Raji (cell line): ENCODE results near the gene ITIH3.

Experiments
- POLR2A ChIP-seq: IDR thresholded peaks from 2 replicates; pipeline ENCODE4 v1.6.1; 2011; ENCODE audit warnings: low read depth, low read length, control low read depth; ENCODE audit not compliant: insufficient read depth

ITIH3 gene

DNA sequence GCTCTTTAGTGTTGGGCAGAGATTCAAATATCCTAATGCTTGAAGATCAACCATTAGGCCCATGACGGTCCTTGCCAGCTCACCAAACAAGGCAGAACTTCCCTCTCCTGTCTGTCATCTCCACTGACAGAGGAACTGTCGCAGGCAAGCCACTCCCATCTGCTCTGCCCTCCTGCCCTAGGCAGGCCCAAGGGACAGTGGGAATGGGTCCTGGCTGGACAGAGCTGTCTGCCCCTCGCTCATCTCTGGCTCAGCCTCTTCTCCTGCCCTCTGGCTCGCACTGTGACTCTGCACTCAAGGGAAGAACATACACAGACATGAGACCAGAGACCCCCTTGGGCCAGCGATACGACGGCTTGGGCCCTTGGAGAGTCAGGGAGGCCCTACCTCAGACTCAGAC is 47.8 kb downstream of the ITIH3 start:
- TF ChIP-seq POLR2A: no peak

DNA sequence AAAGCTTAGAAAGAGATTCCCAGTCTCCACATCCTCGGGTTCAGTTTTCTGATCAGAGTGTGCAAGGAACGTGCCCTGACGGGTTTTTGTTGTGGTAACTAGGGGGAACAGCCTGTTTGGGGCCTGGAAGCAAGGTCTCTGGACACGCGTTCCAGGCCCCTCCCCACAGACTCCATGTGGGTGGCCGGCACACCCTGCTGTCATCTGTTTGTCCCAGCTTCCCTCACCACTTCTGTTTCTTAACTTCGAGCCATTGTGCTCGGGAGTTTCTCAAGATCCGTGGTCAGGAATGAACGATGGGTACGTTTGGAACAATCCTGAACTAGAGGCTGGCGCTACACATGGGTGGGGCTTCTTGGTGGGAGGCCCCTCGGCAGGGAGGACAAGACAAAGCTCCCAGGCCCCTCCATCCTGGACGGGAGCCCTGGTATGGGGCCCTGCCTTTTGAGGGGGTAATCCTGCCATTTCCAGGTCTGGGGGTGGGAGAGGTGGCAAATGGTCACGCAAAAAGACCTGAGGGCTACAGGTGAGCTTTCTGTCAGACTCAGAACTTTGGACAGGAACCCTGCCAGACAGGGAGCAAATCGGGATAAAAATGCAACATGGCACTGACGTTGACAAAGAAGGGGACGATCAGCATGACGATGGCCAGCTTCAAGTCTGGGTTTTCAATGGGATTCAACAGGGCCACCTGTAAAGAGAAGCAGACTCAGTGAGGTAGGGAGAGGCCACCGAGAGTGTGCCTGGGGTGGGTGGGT is 48.7 kb downstream of the ITIH3 start:
- no peak for TF ChIP-seq POLR2A

DNA sequence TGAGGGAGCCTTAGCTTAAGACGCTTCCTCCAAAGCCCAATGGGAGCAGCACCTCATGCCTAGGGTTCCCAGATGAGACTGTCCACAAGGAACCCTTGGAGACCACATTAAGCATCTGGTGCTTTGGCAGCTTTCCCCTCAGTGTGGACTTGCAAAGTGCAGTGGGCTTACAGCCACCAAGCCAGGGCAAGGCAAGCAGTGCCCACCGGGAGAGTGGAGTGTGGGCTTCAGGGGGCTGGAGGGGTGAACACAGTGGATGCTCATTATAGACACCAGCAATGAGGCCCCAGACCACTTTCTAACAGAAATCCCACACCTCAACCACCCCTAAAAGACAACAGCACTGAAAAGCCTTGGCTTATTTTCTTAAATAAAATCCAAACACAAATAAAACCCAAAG is 49.3 kb downstream of the ITIH3 start:
- no peak for TF ChIP-seq POLR2A

DNA sequence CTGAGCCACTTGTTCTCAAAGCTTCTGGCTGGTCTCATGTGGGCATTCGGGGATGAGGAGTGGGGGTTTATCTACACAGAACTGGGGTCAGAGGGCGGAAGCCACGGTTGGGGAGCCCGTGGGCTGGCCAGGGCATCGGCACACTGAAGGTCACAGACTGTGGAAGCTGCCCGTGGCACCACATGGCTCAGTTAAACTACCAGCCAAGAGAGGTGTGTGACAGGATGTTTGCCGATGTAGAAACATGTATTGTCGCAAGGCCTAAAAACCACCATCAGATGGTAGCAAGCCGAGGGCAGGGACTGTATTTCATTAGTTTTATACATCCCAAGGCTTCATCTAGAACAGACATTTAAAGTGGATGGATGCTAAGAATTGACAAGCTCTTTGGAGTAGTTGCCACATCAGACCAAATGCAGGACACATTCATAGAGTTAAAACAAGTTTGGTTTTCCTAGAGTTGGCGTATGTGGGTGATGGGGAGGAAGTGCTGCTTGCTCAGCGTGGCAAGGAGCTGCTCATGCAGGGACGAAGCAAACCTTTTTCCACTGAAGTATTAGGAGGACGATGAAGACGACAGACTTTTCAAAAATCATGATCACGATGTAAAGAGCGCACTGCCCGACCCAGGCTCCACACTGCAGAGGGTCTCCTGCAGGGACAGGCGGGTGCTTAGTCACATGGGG is 49.8 kb downstream of the ITIH3 start:
- no peak for TF ChIP-seq POLR2A

DNA sequence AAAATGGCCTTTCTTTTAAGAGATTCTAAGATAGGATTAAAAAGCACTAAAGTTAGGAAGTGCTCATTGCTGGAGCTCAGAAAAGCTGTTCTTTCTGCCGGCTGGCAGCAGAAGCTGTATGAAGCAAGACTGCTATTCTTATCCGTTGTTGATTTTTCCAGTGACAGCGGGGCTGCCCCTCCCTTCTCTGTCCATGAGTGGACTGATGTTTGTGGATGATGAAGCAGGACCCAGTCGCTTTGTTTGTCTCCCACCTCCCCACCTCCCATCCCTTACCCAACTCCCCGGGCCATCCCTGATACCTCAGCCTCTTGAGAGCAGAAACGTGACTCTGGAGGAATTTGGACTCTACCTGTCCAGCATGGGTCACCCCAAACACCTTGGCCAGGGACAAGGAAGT is 50.6 kb downstream of the ITIH3 start:
- no peak for TF ChIP-seq POLR2A

DNA sequence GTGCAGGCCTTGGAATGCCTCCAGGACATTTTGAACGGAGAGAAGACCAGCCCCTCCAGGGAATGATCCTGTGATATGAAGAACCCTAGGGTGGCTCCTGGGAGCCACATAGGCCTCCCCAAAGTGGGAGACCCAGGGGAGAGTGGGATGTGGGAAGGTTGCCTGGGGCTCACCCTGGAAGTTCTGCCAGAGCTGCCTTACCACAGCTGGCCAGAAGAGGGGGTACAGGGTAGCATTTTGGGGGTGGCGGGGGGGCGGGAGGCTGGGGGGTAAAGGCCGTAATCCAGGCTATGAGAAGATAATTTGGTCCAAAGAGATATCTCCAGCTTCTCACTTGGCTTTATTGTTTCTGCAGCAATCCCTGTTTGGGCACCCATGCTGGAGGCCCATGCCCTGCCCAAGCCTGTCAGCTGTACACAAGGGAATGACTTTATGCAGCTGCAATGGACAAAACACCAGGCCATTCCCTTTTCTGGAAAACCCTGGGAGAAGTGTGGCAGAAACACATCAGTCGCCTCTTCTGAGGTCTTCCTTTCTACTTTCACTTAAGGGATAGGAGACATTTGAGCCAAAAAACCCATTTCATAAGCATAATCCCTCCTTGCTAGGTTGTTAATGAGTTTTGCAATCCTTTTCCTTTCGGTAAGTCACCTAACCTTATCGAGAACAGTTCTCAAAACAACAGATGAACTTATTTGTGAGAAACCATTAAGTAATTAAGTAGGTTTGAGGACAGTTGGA is 51.3 kb downstream of the ITIH3 start:
- no peak for TF ChIP-seq POLR2A

DNA sequence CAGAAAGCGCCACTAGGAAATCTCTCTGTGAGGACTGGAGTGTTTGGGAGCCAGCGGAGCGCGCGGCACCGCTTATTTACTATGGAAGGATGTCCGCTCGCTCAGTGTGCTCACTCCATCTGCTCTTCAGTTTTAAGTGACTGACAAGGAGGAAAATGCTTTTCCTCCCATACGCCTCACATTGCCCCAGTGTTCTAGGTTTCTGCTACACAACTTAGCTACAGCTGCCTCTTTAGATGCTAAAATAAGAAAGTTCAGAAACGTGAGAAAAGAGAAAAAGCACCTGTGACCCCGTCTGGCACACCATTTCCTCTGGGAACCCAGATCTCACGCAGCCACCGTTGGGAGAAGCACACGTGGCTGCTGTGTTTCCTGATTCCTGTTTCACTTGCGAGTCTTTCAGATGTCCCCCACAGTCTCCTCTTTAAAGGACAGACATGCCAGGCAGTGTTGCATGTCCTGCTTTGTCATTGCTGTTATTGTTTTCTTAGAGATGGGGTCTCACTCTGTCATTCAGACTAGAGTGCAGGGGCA is 51.9 kb downstream of the ITIH3 start:
- no peak for TF ChIP-seq POLR2A

DNA sequence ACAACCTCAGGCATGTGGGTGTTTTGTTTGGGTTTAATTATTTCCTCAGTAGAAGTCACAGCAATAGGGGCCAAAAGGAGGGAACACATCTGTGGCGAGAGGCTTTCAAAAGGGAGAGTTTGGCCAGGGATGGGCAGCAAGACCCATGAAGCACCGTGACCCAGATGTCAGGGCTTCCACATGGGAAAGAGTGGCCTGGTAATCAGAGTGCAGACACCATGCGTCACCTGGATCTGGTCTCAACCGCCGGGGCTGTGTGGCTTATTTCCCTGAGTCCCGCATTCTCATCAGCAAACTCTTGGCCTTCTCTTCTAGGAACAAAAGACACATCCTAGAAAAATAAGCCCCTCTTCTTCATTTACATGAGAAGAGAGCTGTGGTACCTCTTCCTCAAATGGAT is 52.6 kb downstream of the ITIH3 start:
- no peak for TF ChIP-seq POLR2A

DNA sequence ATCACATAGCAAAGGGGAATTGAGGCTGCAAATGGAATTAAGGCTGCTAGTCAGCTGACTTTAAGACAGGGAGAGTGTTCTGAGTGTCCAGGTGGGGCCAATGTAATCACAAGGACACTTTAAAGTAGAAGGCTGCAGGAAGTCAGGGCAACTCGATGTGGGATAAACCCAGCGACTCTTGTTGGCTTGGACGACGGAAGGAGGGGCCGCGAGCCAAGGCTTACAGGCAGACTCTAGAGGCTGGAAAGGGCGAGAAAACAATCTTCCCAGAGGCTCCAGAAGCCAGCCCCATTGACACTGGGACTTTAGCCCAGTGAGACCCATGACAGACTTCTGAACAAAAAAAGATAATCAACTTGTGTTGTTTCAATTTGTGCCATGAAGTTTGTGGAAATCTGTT is 53.1 kb downstream of the ITIH3 start:
- no peak for TF ChIP-seq POLR2A

DNA sequence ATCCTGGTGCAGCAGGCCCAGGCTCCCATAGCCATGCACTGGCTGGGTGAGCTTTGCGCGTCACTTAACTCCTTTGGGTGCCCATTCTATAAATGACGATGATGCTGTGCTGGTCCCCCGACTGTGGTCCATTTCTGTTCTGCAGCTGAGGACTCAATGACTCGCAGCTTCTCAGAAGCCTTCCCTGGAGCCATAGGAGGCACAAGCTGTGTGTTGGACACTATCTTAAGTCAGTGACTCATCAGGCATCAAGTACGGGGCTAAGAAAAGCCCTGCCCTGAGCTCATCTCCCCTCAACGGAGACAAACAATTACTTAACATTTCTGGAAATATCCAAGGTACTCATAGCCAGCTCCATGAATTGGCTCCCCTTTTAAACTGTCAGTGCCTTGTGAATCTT is 54.0 kb downstream of the ITIH3 start:
- TF ChIP-seq POLR2A: no peak

DNA sequence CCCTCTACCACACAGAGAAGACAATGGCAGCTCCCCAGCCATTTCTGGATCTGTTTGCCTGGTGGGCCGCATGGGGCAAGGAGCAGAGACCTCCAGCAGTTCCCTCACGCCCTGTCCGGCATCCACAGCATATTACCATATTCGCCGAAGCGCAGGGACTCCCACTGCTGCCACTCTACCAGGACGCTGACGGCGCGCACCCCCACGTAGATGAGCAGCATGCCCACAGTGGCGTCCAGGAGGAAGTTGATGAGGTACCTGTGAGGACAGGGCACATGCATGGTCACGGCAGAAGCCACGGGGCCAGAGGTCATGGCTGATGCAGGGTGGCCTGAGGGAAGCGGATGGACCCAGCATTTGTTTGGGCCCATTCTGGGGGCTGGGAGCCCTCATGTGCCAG is 55.1 kb downstream of the ITIH3 start:
- TF ChIP-seq POLR2A: no peak

DNA sequence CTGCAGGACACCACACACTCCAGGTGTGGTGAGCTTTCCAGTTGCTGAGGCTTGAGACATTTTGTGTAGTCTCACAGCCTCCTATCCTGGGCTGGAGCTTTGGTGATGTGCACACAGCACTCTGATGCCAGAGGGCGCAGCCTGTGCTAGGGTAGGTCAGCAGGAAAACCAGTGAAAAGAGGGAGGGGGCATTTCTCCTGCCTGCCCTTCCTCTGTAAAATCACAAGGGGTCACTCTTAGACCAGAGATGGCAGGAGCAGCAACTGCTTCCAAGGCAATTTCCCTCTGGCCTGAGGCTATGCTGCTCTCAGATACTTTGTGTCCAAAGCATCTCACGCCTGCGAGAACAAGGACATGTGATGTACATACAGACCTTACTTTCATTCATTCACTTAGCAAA is 56.8 kb downstream of the ITIH3 start:
- no peak for TF ChIP-seq POLR2A

DNA sequence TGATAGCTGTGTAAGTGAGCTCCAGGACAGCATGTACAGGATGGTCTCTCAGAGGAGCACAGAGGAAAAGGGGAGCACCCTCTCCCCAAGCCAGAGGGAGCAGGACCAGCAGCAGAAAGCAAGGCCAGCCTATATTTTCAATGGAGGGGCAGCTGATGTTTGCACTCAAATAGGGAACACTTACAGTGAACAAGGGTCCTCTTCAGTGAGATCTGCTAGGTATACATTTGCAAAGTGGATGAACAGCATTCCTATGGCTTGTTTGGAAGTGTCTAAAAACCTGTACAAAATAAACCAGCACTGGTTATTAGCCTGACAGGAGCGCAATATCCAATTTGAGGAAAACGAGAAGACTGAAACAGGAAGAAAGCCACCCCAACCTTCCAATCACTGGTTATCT is 57.8 kb downstream of the ITIH3 start:
- TF ChIP-seq POLR2A: no peak

DNA sequence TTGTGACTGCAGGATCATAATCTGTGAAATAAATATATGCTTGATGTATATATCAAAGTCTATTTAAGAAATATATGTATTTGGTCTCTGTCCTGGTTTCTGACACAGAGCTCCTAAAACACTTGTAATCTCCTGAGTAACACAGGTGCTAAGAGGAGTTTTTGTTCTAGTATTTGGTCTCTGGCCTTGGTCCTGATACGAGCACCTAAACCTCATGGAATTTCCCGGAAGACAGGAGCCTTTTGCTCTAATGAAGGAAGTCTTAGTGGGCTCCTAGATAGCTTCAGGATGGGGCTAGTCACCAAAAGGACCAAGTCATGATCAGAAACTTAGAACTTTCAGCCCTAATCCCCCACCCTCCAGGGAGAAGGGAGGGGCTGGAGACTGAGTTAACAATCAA is 59.4 kb downstream of the ITIH3 start:
- no peak for TF ChIP-seq POLR2A

DNA sequence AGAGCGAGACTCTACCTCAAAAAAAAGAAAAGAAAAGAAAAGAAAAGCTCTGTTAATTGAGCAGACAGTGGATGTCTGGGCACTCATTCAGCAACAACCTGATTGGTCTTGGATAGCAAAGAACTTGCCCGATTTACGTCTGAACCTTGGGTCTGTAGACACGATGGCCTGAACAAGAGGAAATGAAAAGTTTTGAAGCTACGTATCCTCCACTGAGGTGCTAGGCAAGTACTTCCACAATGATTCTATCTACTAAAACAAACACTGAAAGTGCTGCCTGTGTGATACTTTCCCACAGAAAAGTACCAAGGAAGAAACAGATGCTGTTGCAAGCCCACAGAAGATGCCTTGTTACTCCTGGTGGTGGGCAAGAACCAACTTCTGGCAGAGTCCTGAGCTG is 62.1 kb downstream of the ITIH3 start:
- no peak for TF ChIP-seq POLR2A

DNA sequence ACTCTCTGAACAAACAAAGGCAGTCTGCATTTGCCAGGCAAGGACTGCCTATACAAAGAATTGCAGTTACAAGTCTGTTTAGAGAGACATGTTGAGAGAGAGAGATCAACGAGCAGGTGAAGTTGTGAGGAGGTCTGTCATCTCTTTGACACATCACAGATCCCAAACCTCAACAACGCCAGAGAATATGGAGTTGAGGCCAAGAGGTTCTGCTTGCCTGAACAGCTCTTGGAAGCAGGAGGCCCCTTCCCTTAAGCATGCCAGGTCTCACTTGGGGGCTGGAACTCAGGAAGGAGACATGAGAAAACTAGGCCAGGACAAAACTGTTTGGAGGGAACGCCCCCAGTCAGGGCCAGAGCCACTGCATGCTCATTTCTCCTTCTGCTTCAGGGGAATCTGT is 62.5 kb downstream of the ITIH3 start:
- TF ChIP-seq POLR2A: no peak
